Skeletal muscle cell (primary cell): ENCODE measurements around the gene KIR2DL1.
"Not testable (repeated sequence)": the region's sequence is repeated elsewhere in the genome, so short reads cannot be mapped to it uniquely, and the experiment has no call there.

Experiments used
- DNase-seq: peaks from one replicate; pipeline ENCODE4 v3.0.0-alpha.2; 2010; ENCODE audit warnings: low read depth
- H3K4me3 ChIP-seq: 2 replicates; pipeline ENCODE4 v1.5.1; 2011; ENCODE audit warnings: low read depth, mild to moderate bottlenecking, control low read depth, low read length, moderate library complexity

The KIR2DL1 gene

DNA sequence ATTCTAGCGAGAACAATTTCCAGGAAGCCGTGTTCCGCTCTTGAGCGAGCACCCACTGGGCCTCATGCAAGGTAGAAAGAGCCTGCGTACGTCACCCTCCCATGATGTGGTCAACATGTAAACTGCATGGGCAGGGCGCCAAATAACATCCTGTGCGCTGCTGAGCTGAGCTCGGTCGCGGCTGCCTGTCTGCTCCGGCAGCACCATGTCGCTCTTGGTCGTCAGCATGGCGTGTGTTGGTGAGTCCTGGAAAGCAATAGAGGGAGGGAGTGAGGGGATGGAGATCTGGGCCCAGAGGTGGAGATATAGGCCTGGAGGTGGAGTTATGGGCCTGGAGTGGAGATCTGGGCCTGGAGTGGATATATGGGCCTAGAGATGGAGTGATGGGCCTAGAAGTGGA lies at the start of gene KIR2DL1:
Gene KIR2DL1 (plus strand): TSS at position 148 of the 400 bp plus-strand sequence. CDS start 58 bp downstream, at position 206.
- not testable (repeated sequence) for H3K4me3 ChIP-seq, DNase-seq

DNA sequence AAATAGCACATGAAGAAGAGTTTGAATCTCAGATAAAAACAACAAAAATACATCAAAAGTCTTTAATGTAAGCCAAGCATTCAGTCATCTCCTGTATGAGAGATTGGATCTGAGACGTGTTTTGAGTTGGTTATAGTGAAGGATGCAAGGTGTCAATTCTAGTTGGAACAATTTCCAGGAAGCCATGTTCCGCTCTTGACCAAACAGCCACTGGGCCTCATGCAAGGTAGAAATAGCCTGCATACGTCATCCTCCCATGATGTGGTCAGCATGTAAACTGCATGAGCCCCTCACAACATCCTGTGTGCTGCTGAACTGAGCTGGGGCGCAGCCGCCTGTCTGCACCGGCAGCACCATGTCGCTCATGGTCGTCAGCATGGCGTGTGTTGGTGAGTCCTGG lies 45.5 kb upstream of the KIR2DL1 start, which contains the start of gene KIR3DL3:
Gene KIR3DL3 (plus strand): TSS at position 301 of the 400 bp plus-strand sequence. CDS start 55 bp downstream, at position 356.
- no peak within 1 kb of the TSS for H3K4me3 ChIP-seq
- no peak for DNase-seq

GRCh38 chr19:54724644-54725043 lies 44.9 kb upstream of the KIR2DL1 start:
- H3K4me3 ChIP-seq = no peak overlapping the region
- DNase-seq = no peak

DNA sequence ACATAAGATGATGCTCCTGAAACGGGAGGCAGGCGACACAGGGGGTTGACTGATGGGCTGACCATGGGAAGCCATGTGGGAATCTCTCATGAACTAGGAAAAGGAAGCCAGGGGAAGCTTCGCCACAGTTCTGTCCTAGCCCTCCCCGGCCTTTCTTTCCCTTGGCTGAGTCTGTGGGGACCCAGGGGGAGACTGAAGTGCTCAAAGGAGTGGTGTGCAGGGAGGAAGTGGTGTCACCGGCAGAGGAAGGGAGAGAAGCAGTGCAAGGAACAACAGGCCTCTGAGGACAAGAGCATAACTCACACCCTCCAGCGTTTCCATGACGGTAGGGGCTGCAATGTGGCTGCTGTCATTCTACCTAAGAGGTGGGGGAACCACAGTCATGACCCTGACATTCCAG lies 44.3 kb upstream of the KIR2DL1 start:
- no peak overlapping the region for H3K4me3 ChIP-seq
- no peak for DNase-seq

GRCh38 chr19:54727562-54727961 lies 42.0 kb upstream of the KIR2DL1 start:
- no peak overlapping the region for H3K4me3 ChIP-seq

GRCh38 chr19:54728167-54728566 lies 41.4 kb upstream of the KIR2DL1 start:
- H3K4me3 ChIP-seq = no peak overlapping the region
- DNase-seq = no peak

More at GRCh38 chr19:54727562-54727961, 42.0 kb upstream of the KIR2DL1 start:
- DNase-seq = no peak

GRCh38 chr19:54729416-54730188 lies 40.0 kb upstream of the KIR2DL1 start:
- no peak overlapping the region for H3K4me3 ChIP-seq
- no peak for DNase-seq

GRCh38 chr19:54731191-54731590 lies 38.4 kb upstream of the KIR2DL1 start:
- no peak overlapping the region for H3K4me3 ChIP-seq
- no peak for DNase-seq

- not testable (repeated sequence) for H3K4me3 ChIP-seq, DNase-seq
These were observed 31.3 kb upstream of the KIR2DL1 start, which contains the start of gene KIR2DL3 for GRCh38 chr19:54738306-54738705. KIR2DL3 (plus strand) TSS chr19:54738513; CDS start chr19:54738546, 33 bp downstream.

- no peak for DNase-seq
- H3K4me3 ChIP-seq = no peak overlapping the region
These were observed 30.9 kb upstream of the KIR2DL1 start for GRCh38 chr19:54738715-54739114.

DNA sequence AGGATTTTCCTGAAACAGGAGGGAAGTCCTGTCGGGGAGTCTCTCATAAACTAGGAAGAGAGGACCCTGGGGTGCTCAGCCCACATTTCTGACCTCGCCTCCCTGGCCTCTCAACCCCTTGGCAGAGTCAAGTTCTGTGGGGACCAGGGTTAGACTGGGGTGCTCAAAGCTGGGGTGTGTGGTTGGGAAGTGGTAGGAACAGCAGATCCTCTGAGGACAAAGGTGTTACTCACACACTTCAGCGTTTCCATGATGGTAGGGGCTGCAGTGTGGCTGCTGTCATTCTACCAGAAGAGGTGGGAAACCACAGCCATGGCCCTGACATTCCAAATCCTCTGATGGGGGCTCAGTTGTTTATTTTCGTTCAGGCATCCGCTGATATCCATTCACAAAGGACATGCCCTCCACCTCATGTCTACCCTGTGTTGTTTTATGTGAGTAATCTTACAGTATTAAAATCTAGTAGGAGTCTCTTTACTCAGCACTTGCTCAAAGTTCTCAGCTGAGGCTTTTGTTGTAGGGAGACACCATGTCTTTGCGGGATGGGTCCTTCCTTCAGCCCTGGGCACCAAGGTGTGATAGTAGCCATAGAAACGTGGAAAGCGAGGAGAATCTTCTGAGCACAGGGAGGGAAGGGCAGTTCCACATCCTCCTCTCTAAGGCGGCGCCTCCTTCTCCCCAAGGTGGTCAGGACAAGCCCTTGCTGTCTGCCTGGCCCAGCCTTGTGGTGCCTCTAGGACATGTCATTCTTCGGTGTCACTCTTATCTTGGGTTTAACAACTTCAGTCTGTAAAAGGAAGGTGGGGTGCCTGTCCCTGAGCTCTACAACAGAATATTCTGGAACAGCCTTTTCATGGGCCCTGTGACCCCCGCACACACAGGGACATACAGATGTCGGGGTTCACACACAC lies 29.8 kb upstream of the KIR2DL1 start:
- no peak overlapping the region for H3K4me3 ChIP-seq
- DNase-seq = no peak

DNA sequence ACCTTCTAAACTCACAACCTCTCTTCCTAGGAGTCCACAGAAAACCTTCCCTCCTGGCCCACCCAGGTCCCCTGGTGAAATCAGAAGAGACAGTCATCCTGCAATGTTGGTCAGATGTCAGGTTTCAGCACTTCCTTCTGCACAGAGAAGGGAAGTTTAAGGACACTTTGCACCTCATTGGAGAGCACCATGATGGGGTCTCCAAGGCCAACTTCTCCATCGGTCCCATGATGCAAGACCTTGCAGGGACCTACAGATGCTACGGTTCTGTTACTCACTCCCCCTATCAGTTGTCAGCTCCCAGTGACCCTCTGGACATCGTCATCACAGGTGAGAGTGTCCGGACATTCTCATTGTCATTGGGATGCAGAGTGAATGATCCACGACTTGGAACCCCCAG lies 27.6 kb upstream of the KIR2DL1 start:
- H3K4me3 ChIP-seq, DNase-seq: not testable (repeated sequence)

DNA sequence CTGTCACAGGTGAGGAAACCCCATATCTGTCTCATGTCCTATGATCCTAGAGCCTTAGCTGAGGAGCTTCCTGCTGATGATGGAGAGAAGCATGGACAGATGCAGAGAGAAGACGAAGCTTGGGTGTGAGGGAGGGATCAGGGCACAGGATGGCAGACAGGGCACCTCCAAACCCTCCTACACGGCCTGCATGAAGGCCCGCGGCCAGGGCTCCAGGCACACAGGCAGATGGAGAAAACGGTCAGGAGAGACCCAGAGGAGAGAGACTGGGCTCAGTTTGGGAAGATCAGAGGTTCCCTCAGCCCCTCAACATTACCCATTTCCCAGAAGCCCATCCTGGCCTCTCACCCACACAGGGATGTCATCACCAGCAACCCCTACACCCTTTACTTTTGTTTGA lies 25.5 kb upstream of the KIR2DL1 start:
- H3K4me3 ChIP-seq = not testable (repeated sequence)

GRCh38 chr19:54747614-54748322 lies 21.8 kb upstream of the KIR2DL1 start:
- H3K4me3 ChIP-seq, DNase-seq: not testable (repeated sequence)

More for the DNA sequence above, 25.5 kb upstream of the KIR2DL1 start:
- DNase-seq = not testable (repeated sequence)

DNA sequence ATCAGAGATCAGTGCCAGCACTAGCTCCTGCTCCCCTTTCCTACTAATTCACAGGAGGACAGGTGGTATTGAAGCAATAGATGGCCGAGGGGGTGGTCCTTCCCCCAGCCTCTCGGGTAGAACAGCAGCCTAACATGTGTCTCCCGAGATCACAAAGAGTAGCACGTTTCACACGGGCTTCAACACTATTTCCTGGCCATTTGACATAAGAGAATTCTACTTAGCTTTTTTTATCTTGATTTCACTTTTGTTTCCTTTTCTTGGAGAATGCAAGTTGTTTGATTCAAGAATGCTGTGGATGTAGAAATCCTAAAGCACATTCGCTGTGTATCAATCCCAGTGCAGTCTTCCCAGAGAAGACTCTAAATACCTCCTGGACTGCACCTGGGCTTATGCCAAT lies 19.3 kb upstream of the KIR2DL1 start:
- not testable (repeated sequence) for DNase-seq

GRCh38 chr19:54756204-54757110 lies 13.1 kb upstream of the KIR2DL1 start:
- H3K4me3 ChIP-seq, DNase-seq: not testable (repeated sequence)

More for the DNA sequence above, 19.3 kb upstream of the KIR2DL1 start:
- H3K4me3 ChIP-seq = not testable (repeated sequence)

DNA sequence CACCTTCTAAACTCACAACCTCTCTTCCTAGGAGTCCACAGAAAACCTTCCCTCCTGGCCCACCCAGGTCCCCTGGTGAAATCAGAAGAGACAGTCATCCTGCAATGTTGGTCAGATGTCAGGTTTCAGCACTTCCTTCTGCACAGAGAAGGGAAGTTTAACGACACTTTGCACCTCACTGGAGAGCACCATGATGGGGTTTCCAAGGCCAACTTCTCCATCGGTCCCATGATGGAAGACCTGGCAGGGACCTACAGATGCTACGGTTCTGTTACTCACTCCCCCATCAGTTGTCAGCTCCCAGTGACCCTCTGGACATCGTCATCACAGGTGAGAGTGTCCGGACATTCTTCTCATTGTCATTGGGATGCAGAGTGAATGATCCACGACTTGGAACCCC lies 11.0 kb upstream of the KIR2DL1 start:
- not testable (repeated sequence) for DNase-seq, H3K4me3 ChIP-seq

DNA sequence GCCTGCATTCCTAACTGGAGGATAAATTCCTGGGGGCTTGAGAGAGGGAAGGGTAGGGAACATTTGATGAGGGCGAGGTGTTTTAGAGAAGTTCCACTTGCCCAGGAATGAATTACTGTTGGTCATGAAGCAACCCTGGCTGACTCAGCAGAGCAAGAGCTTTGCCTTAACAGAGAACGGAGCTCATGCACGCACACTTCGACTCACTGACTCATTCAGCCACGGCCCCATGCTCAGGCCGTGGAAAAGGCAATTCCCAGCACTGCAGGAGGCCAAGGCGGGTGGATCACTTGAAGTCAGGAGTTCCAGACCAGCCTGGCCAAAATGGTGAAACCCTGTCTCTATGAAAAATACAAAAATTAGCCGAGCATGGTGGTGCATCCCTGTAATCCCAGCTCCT lies 5.4 kb upstream of the KIR2DL1 start:
- H3K4me3 ChIP-seq = not testable (repeated sequence)

More for the DNA sequence above, 5.4 kb upstream of the KIR2DL1 start:
- not testable (repeated sequence) for DNase-seq
